ENCODE results near the gene ATAT1. TPM values are rescaled to one million over a fixed set of nuclear protein-coding genes. Genes with fewer than 3 reads are reported as not detected.

The ATAT1 gene
- total and polyA plus RNA-seq, 9 of the 15 experiments (the other 6 are each of a cell fraction or from before 2014, with no cell fraction given) = 0.65 to 5.8 (median 1.6) TPM

DNA sequence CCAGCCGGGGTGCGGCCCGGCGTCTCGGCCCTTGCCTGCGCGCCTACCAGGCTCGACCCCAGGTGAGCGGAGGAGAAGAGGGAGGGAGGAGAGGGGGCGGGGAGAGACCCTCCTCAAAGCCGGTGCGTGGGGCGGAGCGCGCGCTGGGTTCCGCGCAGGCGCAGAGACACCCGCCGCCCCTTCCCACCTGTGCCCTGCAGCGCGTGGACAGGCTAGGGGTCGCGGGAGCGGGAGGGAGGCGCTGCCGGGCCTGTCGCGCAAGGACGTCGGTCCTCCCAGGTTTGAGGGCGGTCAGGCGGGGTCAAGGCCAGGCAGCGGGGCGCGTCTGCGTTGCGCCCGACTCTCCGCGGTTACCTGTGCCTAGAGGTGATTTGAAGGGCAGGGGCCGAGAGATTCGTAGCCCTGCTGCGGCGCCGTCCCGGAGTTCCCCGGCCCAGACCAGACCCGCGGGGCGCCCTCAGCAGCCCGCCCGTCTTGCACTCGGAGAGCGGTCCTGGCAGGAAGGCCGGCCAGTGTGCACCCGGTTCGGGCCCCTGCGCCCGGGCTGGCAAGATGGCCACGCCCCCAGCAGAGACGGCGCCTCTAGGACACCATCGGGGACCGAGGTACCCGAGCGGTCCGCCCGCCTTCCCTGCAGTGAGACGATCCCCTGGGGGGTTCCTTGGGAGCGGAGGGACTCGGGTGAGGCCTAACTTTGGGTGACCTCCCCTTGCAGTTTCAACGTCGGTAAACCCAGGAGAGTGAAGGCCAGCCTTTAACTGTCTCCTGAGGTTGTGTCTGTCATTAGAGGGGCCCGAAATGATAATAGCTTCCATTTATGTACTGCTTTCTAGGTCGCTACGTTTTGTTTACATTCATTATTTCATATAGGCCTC lies 20.8 kb downstream of the ATAT1 start (continued):
- TF ChIP-seq, protein P1, sequence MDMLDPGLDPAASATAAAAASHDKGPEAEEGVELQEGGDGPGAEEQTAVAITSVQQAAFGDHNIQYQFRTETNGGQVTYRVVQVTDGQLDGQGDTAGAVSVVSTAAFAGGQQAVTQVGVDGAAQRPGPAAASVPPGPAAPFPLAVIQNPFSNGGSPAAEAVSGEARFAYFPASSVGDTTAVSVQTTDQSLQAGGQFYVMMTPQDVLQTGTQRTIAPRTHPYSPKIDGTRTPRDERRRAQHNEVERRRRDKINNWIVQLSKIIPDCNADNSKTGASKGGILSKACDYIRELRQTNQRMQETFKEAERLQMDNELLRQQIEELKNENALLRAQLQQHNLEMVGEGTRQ (CRISPR knock-in tag; IDR thresholded peaks at IDR 0.05) = no peak
- TF ChIP-seq U2AF1 (optimal IDR thresholded peaks at IDR 0.05; ENCODE audit: low read depth, low read length) = peak; percentile 87
- TF ChIP-seq SIN3B (IDR thresholded peaks at IDR 0.05; ENCODE audit: low read depth) = peak; percentile 63; the same call in 1 of the 2 replicates
- TF ChIP-seq, protein P2, sequence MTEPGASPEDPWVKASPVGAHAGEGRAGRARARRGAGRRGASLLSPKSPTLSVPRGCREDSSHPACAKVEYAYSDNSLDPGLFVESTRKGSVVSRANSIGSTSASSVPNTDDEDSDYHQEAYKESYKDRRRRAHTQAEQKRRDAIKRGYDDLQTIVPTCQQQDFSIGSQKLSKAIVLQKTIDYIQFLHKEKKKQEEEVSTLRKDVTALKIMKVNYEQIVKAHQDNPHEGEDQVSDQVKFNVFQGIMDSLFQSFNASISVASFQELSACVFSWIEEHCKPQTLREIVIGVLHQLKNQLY (CRISPR knock-in tag; conservative IDR thresholded peaks at IDR 0.05) = no peak
- peak; percentile 85 for TF ChIP-seq ZNF830 (CRISPR knock-in tag; IDR thresholded peaks at IDR 0.05)
- TF ChIP-seq NFE2 (IDR thresholded peaks at IDR 0.05; ENCODE audit: low read depth) = no peak
- peak; percentile 80 for TF ChIP-seq ZEB2 (IDR thresholded peaks at IDR 0.05)
- TF ChIP-seq CREBBP (IDR thresholded peaks at IDR 0.05; ENCODE audit: low read depth, low read length) = no peak
- no peak for TF ChIP-seq HDAC3 (IDR thresholded peaks at IDR 0.05; ENCODE audit: borderline replicate concordance, partially characterized antibody)
- peak; percentile 69 for TF ChIP-seq CCNT2 (IDR thresholded peaks at IDR 0.05; ENCODE audit: borderline replicate concordance, extremely low read depth, insufficient read length, low read depth, low read length)
- TF ChIP-seq TRIM24 (IDR thresholded peaks at IDR 0.05) = no peak
- TF ChIP-seq NR1H2 (CRISPR knock-in tag; IDR thresholded peaks at IDR 0.05) = 0 out of 2 replicates have a peak, but pooled peaks have one; percentile 46
- TF ChIP-seq ADNP (tag; IDR thresholded peaks at IDR 0.05) = no peak
- TF ChIP-seq RHOXF2B (CRISPR knock-in tag; conservative IDR thresholded peaks at IDR 0.05) = no peak
- 0 out of 2 replicates have a peak, but pooled peaks have one; percentile 30 for TF ChIP-seq LCOR (CRISPR knock-in tag; IDR thresholded peaks at IDR 0.05)
- TF ChIP-seq, protein P3, sequence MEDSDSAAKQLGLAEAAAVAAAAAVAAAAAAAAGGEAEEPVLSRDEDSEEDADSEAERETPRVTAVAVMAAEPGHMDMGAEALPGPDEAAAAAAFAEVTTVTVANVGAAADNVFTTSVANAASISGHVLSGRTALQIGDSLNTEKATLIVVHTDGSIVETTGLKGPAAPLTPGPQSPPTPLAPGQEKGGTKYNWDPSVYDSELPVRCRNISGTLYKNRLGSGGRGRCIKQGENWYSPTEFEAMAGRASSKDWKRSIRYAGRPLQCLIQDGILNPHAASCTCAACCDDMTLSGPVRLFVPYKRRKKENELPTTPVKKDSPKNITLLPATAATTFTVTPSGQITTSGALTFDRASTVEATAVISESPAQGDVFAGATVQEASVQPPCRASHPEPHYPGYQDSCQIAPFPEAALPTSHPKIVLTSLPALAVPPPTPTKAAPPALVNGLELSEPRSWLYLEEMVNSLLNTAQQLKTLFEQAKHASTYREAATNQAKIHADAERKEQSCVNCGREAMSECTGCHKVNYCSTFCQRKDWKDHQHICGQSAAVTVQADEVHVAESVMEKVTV (CRISPR knock-in tag; IDR thresholded peaks at IDR 0.05) = 0 out of 2 replicates have a peak, but pooled peaks have one; percentile 4
- TF ChIP-seq BRCA1 (IDR thresholded peaks at IDR 0.05) = no peak
- no peak for TF ChIP-seq BRCA1 (CRISPR knock-in tag; IDR thresholded peaks at IDR 0.05)
- TF ChIP-seq, protein P4, sequence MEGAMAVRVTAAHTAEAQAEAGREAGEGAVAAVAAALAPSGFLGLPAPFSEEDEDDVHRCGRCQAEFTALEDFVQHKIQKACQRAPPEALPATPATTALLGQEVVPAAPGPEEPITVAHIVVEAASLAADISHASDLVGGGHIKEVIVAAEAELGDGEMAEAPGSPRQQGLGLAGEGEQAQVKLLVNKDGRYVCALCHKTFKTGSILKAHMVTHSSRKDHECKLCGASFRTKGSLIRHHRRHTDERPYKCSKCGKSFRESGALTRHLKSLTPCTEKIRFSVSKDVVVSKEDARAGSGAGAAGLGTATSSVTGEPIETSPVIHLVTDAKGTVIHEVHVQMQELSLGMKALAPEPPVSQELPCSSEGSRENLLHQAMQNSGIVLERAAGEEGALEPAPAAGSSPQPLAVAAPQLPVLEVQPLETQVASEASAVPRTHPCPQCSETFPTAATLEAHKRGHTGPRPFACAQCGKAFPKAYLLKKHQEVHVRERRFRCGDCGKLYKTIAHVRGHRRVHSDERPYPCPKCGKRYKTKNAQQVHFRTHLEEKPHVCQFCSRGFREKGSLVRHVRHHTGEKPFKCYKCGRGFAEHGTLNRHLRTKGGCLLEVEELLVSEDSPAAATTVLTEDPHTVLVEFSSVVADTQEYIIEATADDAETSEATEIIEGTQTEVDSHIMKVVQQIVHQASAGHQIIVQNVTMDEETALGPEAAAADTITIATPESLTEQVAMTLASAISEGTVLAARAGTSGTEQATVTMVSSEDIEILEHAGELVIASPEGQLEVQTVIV (CRISPR knock-in tag; IDR thresholded peaks at IDR 0.05; ENCODE audit: borderline replicate concordance) = no peak; the same call in 1 of the 2 replicates
- TF ChIP-seq ELF2 (CRISPR knock-in tag; IDR thresholded peaks at IDR 0.05) = no peak
- TF ChIP-seq, protein P5, sequence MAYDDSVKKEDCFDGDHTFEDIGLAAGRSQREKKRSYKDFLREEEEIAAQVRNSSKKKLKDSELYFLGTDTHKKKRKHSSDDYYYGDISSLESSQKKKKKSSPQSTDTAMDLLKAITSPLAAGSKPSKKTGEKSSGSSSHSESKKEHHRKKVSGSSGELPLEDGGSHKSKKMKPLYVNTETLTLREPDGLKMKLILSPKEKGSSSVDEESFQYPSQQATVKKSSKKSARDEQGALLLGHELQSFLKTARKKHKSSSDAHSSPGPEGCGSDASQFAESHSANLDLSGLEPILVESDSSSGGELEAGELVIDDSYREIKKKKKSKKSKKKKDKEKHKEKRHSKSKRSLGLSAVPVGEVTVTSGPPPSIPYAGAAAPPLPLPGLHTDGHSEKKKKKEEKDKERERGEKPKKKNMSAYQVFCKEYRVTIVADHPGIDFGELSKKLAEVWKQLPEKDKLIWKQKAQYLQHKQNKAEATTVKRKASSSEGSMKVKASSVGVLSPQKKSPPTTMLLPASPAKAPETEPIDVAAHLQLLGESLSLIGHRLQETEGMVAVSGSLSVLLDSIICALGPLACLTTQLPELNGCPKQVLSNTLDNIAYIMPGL (CRISPR knock-in tag; IDR thresholded peaks at IDR 0.05) = 0 out of 2 replicates have a peak, but pooled peaks have one; percentile 56

All from K562 (cell line).